Tibial nerve (tissue), 3 donors: Measurements from ENCODE around the gene CMTM6.

Experiments
- POLR2A ChIP-seq, 2 donors: fragments of 450-650 bp; IDR thresholded peaks; one replicate each; pipeline ENCODE4 v1.6.1; 2017; ENCODE audit warnings: antibody characterized with exemption in 2 of 2, mild to moderate bottlenecking in 2 of 2, moderate library complexity in 2 of 2
- TF ChIP-seq, protein P1 (sequence below), 5 experiments: fragments of 200-600 bp in 3 of 5; fragments of 450-650 bp in 2 of 5; sonication (generic) in 3 of 5; IDR thresholded peaks; one replicate each; pipeline ENCODE4 v1.5.1; 2016 to 2019; ENCODE audit warnings: antibody characterized with exemption in 5 of 5, mild to moderate bottlenecking in 3 of 5, moderate library complexity in 2 of 5

DNA sequence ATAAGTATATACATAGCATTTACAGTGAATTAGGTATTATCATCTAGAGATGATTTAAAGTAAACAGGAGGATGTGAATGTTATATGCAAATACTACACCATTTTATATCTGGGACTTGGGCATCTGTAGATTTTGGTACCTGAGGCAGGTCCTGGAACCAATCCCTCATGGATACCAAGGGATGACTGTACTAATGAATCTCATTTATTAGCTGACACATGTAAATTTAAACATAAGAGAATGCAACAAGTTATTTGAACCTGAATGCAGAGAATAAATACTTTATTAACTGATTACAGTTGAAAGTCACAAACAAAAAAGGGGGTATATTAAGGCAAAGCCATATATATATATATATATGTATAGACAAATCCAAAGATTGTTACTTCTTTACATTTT lies 23.1 kb upstream of the CMTM6 start:
- TF ChIP-seq, protein P1, sequence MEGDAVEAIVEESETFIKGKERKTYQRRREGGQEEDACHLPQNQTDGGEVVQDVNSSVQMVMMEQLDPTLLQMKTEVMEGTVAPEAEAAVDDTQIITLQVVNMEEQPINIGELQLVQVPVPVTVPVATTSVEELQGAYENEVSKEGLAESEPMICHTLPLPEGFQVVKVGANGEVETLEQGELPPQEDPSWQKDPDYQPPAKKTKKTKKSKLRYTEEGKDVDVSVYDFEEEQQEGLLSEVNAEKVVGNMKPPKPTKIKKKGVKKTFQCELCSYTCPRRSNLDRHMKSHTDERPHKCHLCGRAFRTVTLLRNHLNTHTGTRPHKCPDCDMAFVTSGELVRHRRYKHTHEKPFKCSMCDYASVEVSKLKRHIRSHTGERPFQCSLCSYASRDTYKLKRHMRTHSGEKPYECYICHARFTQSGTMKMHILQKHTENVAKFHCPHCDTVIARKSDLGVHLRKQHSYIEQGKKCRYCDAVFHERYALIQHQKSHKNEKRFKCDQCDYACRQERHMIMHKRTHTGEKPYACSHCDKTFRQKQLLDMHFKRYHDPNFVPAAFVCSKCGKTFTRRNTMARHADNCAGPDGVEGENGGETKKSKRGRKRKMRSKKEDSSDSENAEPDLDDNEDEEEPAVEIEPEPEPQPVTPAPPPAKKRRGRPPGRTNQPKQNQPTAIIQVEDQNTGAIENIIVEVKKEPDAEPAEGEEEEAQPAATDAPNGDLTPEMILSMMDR (IDR thresholded peaks at IDR 0.05), result no peak
- TF ChIP-seq POLR2A (IDR thresholded peaks at IDR 0.05), result no peak
